CD4-positive, alpha-beta T cell treated with Interleukin-4 for 4 hours (primary cell): Measurements from ENCODE around the gene XYLT1.
"Not testable (repeated sequence)": the region's sequence is repeated elsewhere in the genome, so short reads cannot be mapped to it uniquely, and the experiment has no call there.

Source experiments
- DNase-seq: peaks from one replicate; pipeline ENCODE4 v3.0.0-alpha.2; 2020

XYLT1 gene

GRCh38 chr16:17424771-17425170 lies 46.0 kb downstream of the XYLT1 start:
- no peak for DNase-seq

GRCh38 chr16:17423221-17423620 lies 47.5 kb downstream of the XYLT1 start:
- DNase-seq = no peak

- DNase-seq = no peak
Observed at GRCh38 chr16:17420816-17421215, 49.9 kb downstream of the XYLT1 start.

- no peak for DNase-seq
Observed at GRCh38 chr16:17419266-17419665, 51.5 kb downstream of the XYLT1 start.

- DNase-seq = no peak
Observed at GRCh38 chr16:17417740-17418139, 53.0 kb downstream of the XYLT1 start.

GRCh38 chr16:17416461-17417311 lies 54.1 kb downstream of the XYLT1 start:
- DNase-seq = peak; percentile 70

- DNase-seq = no peak
Observed at GRCh38 chr16:17414916-17415315, 55.8 kb downstream of the XYLT1 start.

- peak; percentile 14 for DNase-seq
Observed at GRCh38 chr16:17414421-17414820, 56.3 kb downstream of the XYLT1 start.

GRCh38 chr16:17413508-17413907 lies 57.3 kb downstream of the XYLT1 start:
- DNase-seq = no peak

- no peak for DNase-seq
Observed at GRCh38 chr16:17412791-17413190, 58.0 kb downstream of the XYLT1 start.

GRCh38 chr16:17412221-17412620 lies 58.5 kb downstream of the XYLT1 start:
- DNase-seq = no peak

GRCh38 chr16:17411263-17411662 lies 59.5 kb downstream of the XYLT1 start:
- no peak for DNase-seq

GRCh38 chr16:17410316-17410715 lies 60.4 kb downstream of the XYLT1 start:
- DNase-seq = not testable (repeated sequence)

- no peak for DNase-seq
Observed at GRCh38 chr16:17409894-17410293, 60.9 kb downstream of the XYLT1 start.

- no peak for DNase-seq
Observed at GRCh38 chr16:17408955-17409441, 61.8 kb downstream of the XYLT1 start.

- DNase-seq = no peak
Observed at GRCh38 chr16:17408296-17408695, 62.5 kb downstream of the XYLT1 start.

- DNase-seq = no peak
Observed at GRCh38 chr16:17407321-17407720, 63.4 kb downstream of the XYLT1 start.

- no peak for DNase-seq
Observed at GRCh38 chr16:17404941-17405689, 65.6 kb downstream of the XYLT1 start.

- DNase-seq = no peak
Observed at GRCh38 chr16:17403859-17404545, 66.8 kb downstream of the XYLT1 start.

- DNase-seq = no peak
Observed at GRCh38 chr16:17403156-17403809, 67.5 kb downstream of the XYLT1 start.

- peak; percentile 56 for DNase-seq
Observed at GRCh38 chr16:17397499-17397891, 73.3 kb downstream of the XYLT1 start.

- peak; percentile 86 for DNase-seq
Observed at GRCh38 chr16:17396762-17397498, 73.8 kb downstream of the XYLT1 start.
